Vagina (tissue), 2 donors: ENCODE results near the gene ADRM1. TPM values are rescaled to one million over a fixed set of nuclear protein-coding genes. Genes with fewer than 3 reads are reported as not detected.

Source experiments
- DNase-seq, 2 donors: peaks; one replicate each; pipeline ENCODE4 v3.0.0-alpha.2; 2017; ENCODE audit errors: extremely low spot score in 2 of 2
- H3K27ac ChIP-seq: fragments of 200-600 bp; sonication (generic); one replicate; pipeline ENCODE4 v1.5.1; 2019
- H3K27me3 ChIP-seq: fragments of 200-600 bp; sonication (generic); one replicate; pipeline ENCODE4 v1.5.1; 2019
- H3K36me3 ChIP-seq, 2 donors: fragments of 200-600 bp; sonication (generic); one replicate each; pipeline ENCODE4 v1.5.1; 2017 to 2019
- H3K4me1 ChIP-seq: fragments of 200-600 bp; sonication (generic); one replicate; pipeline ENCODE4 v1.5.1; 2019
- H3K4me3 ChIP-seq, 2 donors: fragments of 200-600 bp; sonication (generic); 1 replicate in 1 of 2; 2 replicates in 1 of 2; pipeline ENCODE4 v1.5.1; 2016 to 2019
- H3K9me3 ChIP-seq: fragments of 200-600 bp; sonication (generic); one replicate; pipeline ENCODE4 v1.5.1; 2019
- POLR2A ChIP-seq, 2 donors: fragments of 450-650 bp; IDR thresholded peaks; one replicate each; pipeline ENCODE4 v1.6.1; 2017; ENCODE audit warnings: antibody characterized with exemption in 2 of 2, mild to moderate bottlenecking in 2 of 2, moderate library complexity in 2 of 2
- POLR2AphosphoS5 ChIP-seq, 2 donors: sonication (generic); formaldehyde crosslinking; IDR thresholded peaks; one replicate each; pipeline ENCODE4 v1.9.0; 2017; ENCODE audit warnings: antibody characterized with exemption in 2 of 2, mild to moderate bottlenecking in 2 of 2, low read depth in 1 of 2; ENCODE audit not compliant: insufficient read depth in 1 of 2
- intact Hi-C: fragments of 100-400 bp; cut with DNase I; formaldehyde crosslinking; loops from one replicate; pipeline ENCODE4 v1.15.1; 2023
- total RNA-seq: library from RNA; depleted of rRNA; stranded (reverse); fragments of >200 nt; gene quantifications from one replicate; pipeline ENCODE4 v1.2.3, GENCODE V29; 2016
- TF ChIP-seq, protein P1 (sequence below), 3 experiments: fragments of 450-650 bp in 2 of 3; fragments of 200-600 bp in 1 of 3; sonication (generic) in 1 of 3; IDR thresholded peaks; one replicate each; pipeline ENCODE4 v1.5.1; 2017 to 2019; ENCODE audit warnings: antibody characterized with exemption in 3 of 3, mild to moderate bottlenecking in 2 of 3, moderate library complexity in 2 of 3

Gene ADRM1
- total RNA-seq, 1 donor from 2014 or later, result 110 TPM

DNA sequence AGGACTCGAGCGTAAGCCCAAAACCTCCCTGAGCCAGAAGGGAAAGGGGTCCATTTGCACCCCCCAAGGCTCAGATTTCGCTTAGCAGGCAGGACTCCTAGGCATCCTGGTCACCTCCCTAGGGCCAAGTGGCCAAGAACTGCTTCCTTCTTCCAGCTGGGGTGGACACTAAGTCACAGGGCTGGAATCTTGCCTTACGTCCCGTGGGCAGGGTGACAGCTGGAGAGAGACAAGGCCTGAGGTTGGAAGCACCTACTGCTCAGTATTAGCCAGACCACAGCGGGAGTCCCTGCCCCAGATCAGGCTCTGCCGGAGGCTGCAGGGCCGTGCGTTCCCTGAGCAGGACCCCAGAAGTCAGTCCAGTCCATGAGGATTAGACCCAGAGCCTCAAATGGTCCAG, 44.6 kb downstream of the ADRM1 start:
- H3K4me1 ChIP-seq, result peaks cover 16% of the 10 kb centered on the region
- no peaks in the 10 kb centered on the region for H3K36me3 ChIP-seq
- no peak for TF ChIP-seq POLR2AphosphoS5 (IDR thresholded peaks at IDR 0.05; ENCODE audit: insufficient read depth in 1 of 2, low read depth in 1 of 2)
- no peak for TF ChIP-seq POLR2A (IDR thresholded peaks at IDR 0.05)
- TF ChIP-seq, protein P1, sequence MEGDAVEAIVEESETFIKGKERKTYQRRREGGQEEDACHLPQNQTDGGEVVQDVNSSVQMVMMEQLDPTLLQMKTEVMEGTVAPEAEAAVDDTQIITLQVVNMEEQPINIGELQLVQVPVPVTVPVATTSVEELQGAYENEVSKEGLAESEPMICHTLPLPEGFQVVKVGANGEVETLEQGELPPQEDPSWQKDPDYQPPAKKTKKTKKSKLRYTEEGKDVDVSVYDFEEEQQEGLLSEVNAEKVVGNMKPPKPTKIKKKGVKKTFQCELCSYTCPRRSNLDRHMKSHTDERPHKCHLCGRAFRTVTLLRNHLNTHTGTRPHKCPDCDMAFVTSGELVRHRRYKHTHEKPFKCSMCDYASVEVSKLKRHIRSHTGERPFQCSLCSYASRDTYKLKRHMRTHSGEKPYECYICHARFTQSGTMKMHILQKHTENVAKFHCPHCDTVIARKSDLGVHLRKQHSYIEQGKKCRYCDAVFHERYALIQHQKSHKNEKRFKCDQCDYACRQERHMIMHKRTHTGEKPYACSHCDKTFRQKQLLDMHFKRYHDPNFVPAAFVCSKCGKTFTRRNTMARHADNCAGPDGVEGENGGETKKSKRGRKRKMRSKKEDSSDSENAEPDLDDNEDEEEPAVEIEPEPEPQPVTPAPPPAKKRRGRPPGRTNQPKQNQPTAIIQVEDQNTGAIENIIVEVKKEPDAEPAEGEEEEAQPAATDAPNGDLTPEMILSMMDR (IDR thresholded peaks at IDR 0.05), result no peak
- H3K9me3 ChIP-seq, result no peaks in the 10 kb centered on the region
- intact Hi-C loops, result no loop called here
- no peaks in the 10 kb centered on the region for H3K27me3 ChIP-seq
- H3K27ac ChIP-seq, result no peak overlapping the region
- no peak for DNase-seq
- H3K4me3 ChIP-seq, result no peak overlapping the region

DNA sequence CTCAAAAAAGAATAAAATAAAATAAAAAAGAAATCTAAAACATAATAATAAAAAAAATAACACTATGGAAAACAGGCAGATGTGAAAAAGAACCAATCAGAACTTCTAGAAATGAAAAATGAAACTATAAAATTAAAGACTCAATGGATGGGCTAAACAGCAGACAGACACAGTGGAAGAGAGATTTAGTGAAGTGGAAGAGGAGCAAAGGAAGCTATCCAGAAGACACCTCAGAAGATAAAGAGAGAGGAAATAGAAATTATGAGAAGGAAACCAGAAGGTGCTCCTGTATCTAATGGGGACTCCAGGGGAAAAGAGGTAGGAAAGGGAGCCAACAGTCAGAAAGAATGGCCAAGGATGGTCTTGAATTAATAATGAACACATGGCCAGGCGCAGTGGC, 45.8 kb downstream of the ADRM1 start:
- Histone ChIP-seq H3K36me3 (no peaks in the 10 kb centered on the region), H3K4me1 (peaks cover 28% of the 10 kb centered on the region), H3K27ac (no peak overlapping the region), H3K27me3 (no peaks in the 10 kb centered on the region), H3K9me3 (no peaks in the 10 kb centered on the region), H3K4me3 (no peak overlapping the region)
- TF ChIP-seq POLR2A (IDR thresholded peaks at IDR 0.05) (no peak), POLR2AphosphoS5 (IDR thresholded peaks at IDR 0.05; ENCODE audit: insufficient read depth in 1 of 2, low read depth in 1 of 2) (no peak)
- TF ChIP-seq, protein P1 (IDR thresholded peaks at IDR 0.05), result no peak
- DNase-seq, result no peak
- intact Hi-C loops, result no loop called here

DNA sequence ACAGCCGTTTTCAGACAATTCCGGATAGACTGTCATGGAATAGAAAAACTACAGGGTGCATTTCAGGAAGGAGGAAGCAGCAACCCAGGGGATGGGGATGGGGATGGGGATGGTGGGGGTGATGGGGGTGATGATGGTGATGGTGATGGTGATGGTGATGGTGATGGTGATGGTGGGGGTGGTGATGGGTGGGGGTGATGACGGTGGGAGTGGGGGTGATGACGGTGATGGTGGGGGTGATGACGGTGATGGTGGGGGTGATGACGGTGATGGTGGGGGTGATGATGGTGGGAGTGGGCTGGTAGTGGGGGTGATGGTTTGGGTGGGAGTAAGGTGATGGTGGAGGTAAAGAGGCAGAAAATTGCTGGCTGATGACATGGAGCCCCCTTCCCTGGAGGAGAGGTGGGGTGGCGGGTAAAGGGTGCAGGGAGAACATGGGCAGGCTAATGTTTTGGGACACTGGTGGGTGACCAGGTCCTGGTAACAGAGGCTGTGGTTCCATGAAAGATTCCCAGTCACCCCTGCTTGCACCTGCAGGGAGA, 46.8 kb downstream of the ADRM1 start:
- TF ChIP-seq, protein P1 (IDR thresholded peaks at IDR 0.05), result no peak
- TF ChIP-seq POLR2A (IDR thresholded peaks at IDR 0.05), result no peak
- no peak for TF ChIP-seq POLR2AphosphoS5 (IDR thresholded peaks at IDR 0.05; ENCODE audit: insufficient read depth in 1 of 2, low read depth in 1 of 2)
- Histone ChIP-seq H3K9me3 (no peaks in the 10 kb centered on the region), H3K4me3 (no peak overlapping the region), H3K27me3 (no peaks in the 10 kb centered on the region), H3K27ac (no peak overlapping the region), H3K36me3 (no peaks in the 10 kb centered on the region), H3K4me1 (peaks cover 38% of the 10 kb centered on the region)
- intact Hi-C loops, result no loop called here
- DNase-seq, result no peak

DNA sequence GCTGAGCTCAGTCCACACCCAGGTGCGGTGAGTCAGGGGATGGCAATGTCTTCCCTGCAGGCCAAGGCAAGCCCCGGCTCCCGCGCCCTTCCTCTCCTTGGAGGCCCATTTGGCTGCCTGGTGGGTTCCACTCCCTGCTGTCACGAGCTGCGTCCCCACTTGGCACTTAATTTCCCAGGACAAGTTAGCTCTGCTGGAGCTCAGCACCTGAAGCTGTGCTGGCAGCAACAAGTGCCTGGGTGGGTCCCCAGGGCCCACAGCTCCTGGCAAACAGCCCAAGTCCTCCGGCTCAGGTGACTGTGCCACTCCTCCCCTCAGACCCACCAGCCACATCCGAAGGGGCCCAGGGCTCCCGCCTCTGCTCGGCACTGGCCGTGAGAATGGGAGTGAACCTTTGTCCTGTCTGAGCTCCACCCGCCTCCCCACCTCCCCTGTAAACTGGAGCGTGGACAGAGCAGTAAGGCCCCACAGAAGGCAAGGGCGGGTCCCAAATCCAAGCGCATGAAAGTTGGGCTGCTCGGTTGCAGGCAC, 47.4 kb downstream of the ADRM1 start:
- no peaks in the 10 kb centered on the region for H3K9me3 ChIP-seq
- TF ChIP-seq POLR2AphosphoS5 (IDR thresholded peaks at IDR 0.05; ENCODE audit: insufficient read depth in 1 of 2, low read depth in 1 of 2) (peak in 1 of 2 donors; percentile 27), POLR2A (IDR thresholded peaks at IDR 0.05) (no peak)
- TF ChIP-seq, protein P1 (IDR thresholded peaks at IDR 0.05), result no peak
- intact Hi-C loops, result no loop called here
- no peaks in the 10 kb centered on the region for H3K27me3 ChIP-seq
- H3K27ac ChIP-seq, result peak overlapping the region; percentile 23
- no peaks in the 10 kb centered on the region for H3K36me3 ChIP-seq
- DNase-seq, result peak in 1 of 2 donors; percentile 93
- no peak overlapping the region for H3K4me3 ChIP-seq
- H3K4me1 ChIP-seq, result peaks cover 43% of the 10 kb centered on the region

DNA sequence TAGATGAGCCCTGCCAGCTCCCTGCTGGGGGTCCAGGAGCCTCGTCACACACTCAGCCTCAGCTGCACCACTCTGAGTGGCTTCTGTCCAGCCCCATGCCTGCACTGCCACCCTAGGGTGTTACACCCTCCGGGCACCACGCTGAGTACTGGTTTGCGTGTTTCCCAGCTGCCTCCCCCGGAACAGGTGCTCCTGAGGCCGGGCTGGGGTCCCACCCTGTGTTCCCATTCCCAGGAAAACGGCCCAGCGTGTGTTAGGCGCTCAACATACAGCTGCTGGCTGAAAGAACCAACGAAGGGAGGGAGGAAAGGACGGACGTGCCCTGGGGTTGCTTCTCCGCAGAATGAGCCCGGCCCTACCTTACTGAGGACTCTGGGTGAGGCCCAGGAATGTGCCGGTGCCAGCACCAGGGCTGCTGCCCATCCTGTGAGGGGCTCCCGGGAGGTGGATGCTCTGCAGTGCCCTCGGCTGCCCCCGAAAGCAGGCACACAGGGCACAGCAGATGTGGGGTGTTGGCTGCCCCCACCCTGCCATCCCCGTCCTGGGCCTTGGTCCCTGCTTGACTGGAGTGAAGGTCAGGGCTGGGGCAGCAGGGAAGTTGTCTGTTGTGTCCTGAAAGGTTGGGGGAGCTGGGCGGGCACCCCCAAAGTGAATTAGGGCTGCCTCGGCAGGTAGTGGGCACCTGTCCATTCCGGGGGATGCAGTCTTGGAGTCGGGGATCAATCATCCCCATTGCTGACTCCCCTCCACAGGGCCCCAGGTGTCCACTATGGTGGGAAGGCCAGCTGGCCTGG, 48.0 kb downstream of the ADRM1 start:
- H3K4me3 ChIP-seq, result no peak overlapping the region

More for the DNA sequence above, 48.0 kb downstream of the ADRM1 start:
- Histone ChIP-seq H3K27me3 (no peaks in the 10 kb centered on the region), H3K4me1 (peaks cover 50% of the 10 kb centered on the region), H3K27ac (peak overlapping the region; percentile 23), H3K9me3 (no peaks in the 10 kb centered on the region), H3K36me3 (no peaks in the 10 kb centered on the region)
- TF ChIP-seq, protein P1 (IDR thresholded peaks at IDR 0.05), result no peak
- TF ChIP-seq POLR2AphosphoS5 (IDR thresholded peaks at IDR 0.05; ENCODE audit: insufficient read depth in 1 of 2, low read depth in 1 of 2) (no peak), POLR2A (IDR thresholded peaks at IDR 0.05) (no peak)
- DNase-seq, result no peak
- intact Hi-C loops, result no loop called here
